ENCODE results near the gene SERTAD4. TPM values are rescaled to one million over a fixed set of nuclear protein-coding genes. Genes with fewer than 3 reads are reported as not detected.

The SERTAD4 gene
- total and polyA plus RNA-seq, 2 of the 8 experiments (the other 6 are each of a cell fraction or from before 2014, with no cell fraction given) = 0.54 to 3.2 TPM

GRCh38 chr1:210244746-210245367 is 12.3 kb downstream of the SERTAD4 start (continued):
- TF ChIP-seq CHD7 (IDR thresholded peaks at IDR 0.05; ENCODE audit: insufficient replicate concordance, low read length) (no peak), KDM5A (IDR thresholded peaks at IDR 0.05; ENCODE audit: low read length) (no peak), ATF2 (IDR thresholded peaks at IDR 0.05; ENCODE audit: low read length) (no peak), RFX5 (IDR thresholded peaks at IDR 0.05; ENCODE audit: borderline replicate concordance, low read depth, low read length) (no peak), CHD1 (IDR thresholded peaks at IDR 0.05; ENCODE audit: low read depth, low read length) (no peak), TAF7 (optimal IDR thresholded peaks at IDR 0.05; ENCODE audit: borderline replicate concordance, low read depth, low read length) (no peak), TEAD4 (IDR thresholded peaks at IDR 0.05; ENCODE audit: low read depth, low read length) (no peak), USF2 (IDR thresholded peaks at IDR 0.05; ENCODE audit: low read length) (no peak)

Measured in H1 (cell line).